OCI-LY1 (cell line): ENCODE data around the gene AJAP1.

Source experiments
- CTCF ChIP-seq: fragments of 200-600 bp; sonication (generic), shearing (Covaris generic); IDR thresholded peaks from 2 replicates; pipeline ENCODE4 v1.5.1; 2017; ENCODE audit warnings: mild to moderate bottlenecking, antibody characterized with exemption, low read length, moderate library complexity, mixed read lengths
- EZH2 ChIP-seq: fragments of 200-600 bp; sonication (generic), shearing (Covaris generic); IDR thresholded peaks from 2 replicates; pipeline ENCODE4 v1.8.0; 2017; ENCODE audit warnings: borderline replicate concordance, mixed run types, mild to moderate bottlenecking, antibody characterized with exemption, low read length, moderate library complexity, mixed read lengths

GRCh38 chr1:4755301-4755845, 101.0 kb downstream of the AJAP1 start:
- TF ChIP-seq CTCF (no peak), EZH2 (no peak)
